HepG2 (cell line): ENCODE results near the gene API5. TPM values are rescaled to one million over a fixed set of nuclear protein-coding genes. Genes with fewer than 3 reads are reported as not detected.
A peak's percentile ranks its signal among the peaks of the same experiment; 100 is the strongest.

Experiments used
- ARNTL ChIP-seq: sonication (generic); formaldehyde crosslinking; IDR thresholded peaks from 2 replicates; pipeline ENCODE4 v1.4.0; 2020; ENCODE audit warnings: mild to moderate bottlenecking, missing genetic modification reagents
- ATM ChIP-seq: fragments of 450-650 bp; IDR thresholded peaks from 2 replicates; pipeline ENCODE4 v1.7.1; 2017; ENCODE audit warnings: mild to moderate bottlenecking, borderline replicate concordance
- HOXA9 ChIP-seq: sonication (generic); formaldehyde crosslinking; IDR thresholded peaks from 2 replicates; pipeline ENCODE4 v1.8.1; 2022; ENCODE audit warnings: missing genetic modification reagents, mild to moderate bottlenecking, moderate library complexity, borderline replicate concordance
- MEIS2 ChIP-seq: sonication (generic); formaldehyde crosslinking; IDR thresholded peaks from 2 replicates; pipeline ENCODE4 v1.9.0; 2021; ENCODE audit warnings: mild to moderate bottlenecking, missing genetic modification reagents
- SP1 ChIP-seq, 2 experiments: fragments of 450-650 bp in 1 of 2; sonication (generic) in 1 of 2; formaldehyde crosslinking in 1 of 2; IDR thresholded peaks; 2 replicates each; pipeline versions ENCODE4 v1.4.0 to v1.6.1; 2016 to 2020; ENCODE audit warnings: missing genetic modification reagents in 1 of 2
- SRSF4 ChIP-seq: fragments of 200-400 bp; formaldehyde crosslinking; IDR thresholded peaks from one replicate; pipeline ENCODE4 v1.6.1; 2018; ENCODE audit warnings: mild to moderate bottlenecking, low read depth, low read length, moderate library complexity; ENCODE audit not compliant: poor library complexity, severe bottlenecking
- TBX2 ChIP-seq: sonication (generic); formaldehyde crosslinking; IDR thresholded peaks from 2 replicates; pipeline ENCODE4 v1.5.0; 2020; ENCODE audit warnings: missing genetic modification reagents, mild to moderate bottlenecking, borderline replicate concordance
- ZBTB7A ChIP-seq: sonication (generic); formaldehyde crosslinking; IDR thresholded peaks from 2 replicates; pipeline ENCODE4 v1.8.0; 2022; ENCODE audit warnings: mild to moderate bottlenecking, missing genetic modification reagents
- ZFAT ChIP-seq: sonication (generic); formaldehyde crosslinking; conservative IDR thresholded peaks from 2 replicates; pipeline ENCODE4 v1.8.1; 2023; ENCODE audit warnings: missing genetic modification reagents, inconsistent platforms
- ZNF20 ChIP-seq: sonication (generic); formaldehyde crosslinking; IDR thresholded peaks from 2 replicates; pipeline ENCODE4 v1.4.0; 2020; ENCODE audit warnings: mild to moderate bottlenecking, moderate library complexity, missing genetic modification reagents
- ZNF251 ChIP-seq: sonication (generic); formaldehyde crosslinking; IDR thresholded peaks from 2 replicates; pipeline ENCODE4 v1.9.0; 2021; ENCODE audit warnings: mild to moderate bottlenecking, missing genetic modification reagents
- ZNF501 ChIP-seq: sonication (generic); formaldehyde crosslinking; IDR thresholded peaks from 2 replicates; pipeline ENCODE4 v1.5.1; 2020; ENCODE audit warnings: mild to moderate bottlenecking, moderate library complexity, missing genetic modification reagents
- ZNF510 ChIP-seq: sonication (generic); formaldehyde crosslinking; IDR thresholded peaks from 2 replicates; pipeline ENCODE4 v1.4.0; 2020; ENCODE audit warnings: low read depth, mild to moderate bottlenecking, missing genetic modification reagents
- ZNF703 ChIP-seq: sonication (generic); formaldehyde crosslinking; IDR thresholded peaks from 2 replicates; pipeline ENCODE4 v1.5.1; 2020; ENCODE audit warnings: missing genetic modification reagents, mild to moderate bottlenecking, moderate library complexity, borderline replicate concordance
- ZNF781 ChIP-seq: sonication (generic); formaldehyde crosslinking; IDR thresholded peaks from 2 replicates; pipeline ENCODE4 v1.5.1; 2020; ENCODE audit warnings: borderline replicate concordance, mild to moderate bottlenecking, missing genetic modification reagents; ENCODE audit errors: not compliant biosample characterization
- ZNF788 ChIP-seq: sonication (generic); formaldehyde crosslinking; IDR thresholded peaks from 2 replicates; pipeline ENCODE4 v1.5.0; 2020; ENCODE audit warnings: mild to moderate bottlenecking, missing genetic modification reagents, borderline replicate concordance
- ZNF891 ChIP-seq: sonication (generic); formaldehyde crosslinking; IDR thresholded peaks from 2 replicates; pipeline ENCODE4 v1.5.0; 2020; ENCODE audit warnings: mild to moderate bottlenecking, missing genetic modification reagents
- polyA plus RNA-seq, 8 experiments: library from polyadenylated mRNA; depleted of rRNA in 3 of 8; stranded (reverse) in 7 of 8; unstranded in 1 of 8; fragments of >200 nt; fragmentation: Illumina TruSeq in 4 of 8; extraction: Trizol in 4 of 8; gene quantifications; 2 replicates each; pipeline versions ENCODE4 v1.2.1 to v1.2.3, GENCODE V29; 2011 to 2016; ENCODE audit warnings: low read depth in 4 of 8, missing spikeins in 1 of 8, mixed read lengths in 1 of 8; ENCODE audit not compliant: insufficient read depth in 1 of 8
- total RNA-seq, 5 experiments: library from RNA; depleted of rRNA; stranded (reverse); fragments of >200 nt; fragmentation: Illumina TruSeq; extraction: Trizol; gene quantifications; 2 replicates each; pipeline ENCODE4 v1.2.3, GENCODE V29; 2016; ENCODE audit warnings: low read depth in 1 of 5
- TF ChIP-seq, protein P1 (sequence below): sonication (generic); formaldehyde crosslinking; IDR thresholded peaks from 2 replicates; pipeline ENCODE4 v1.4.0; 2020; ENCODE audit warnings: mild to moderate bottlenecking, missing genetic modification reagents
- TF ChIP-seq, protein P2 (sequence below): sonication (generic); formaldehyde crosslinking; IDR thresholded peaks from 2 replicates; pipeline ENCODE4 v1.5.0; 2020; ENCODE audit warnings: mild to moderate bottlenecking, missing genetic modification reagents, borderline replicate concordance

Gene API5
- total and polyA plus RNA-seq, 2 of the 13 experiments (the other 11 are each of a cell fraction or from before 2014, with no cell fraction given), result 21.6 to 59.0 TPM

DNA sequence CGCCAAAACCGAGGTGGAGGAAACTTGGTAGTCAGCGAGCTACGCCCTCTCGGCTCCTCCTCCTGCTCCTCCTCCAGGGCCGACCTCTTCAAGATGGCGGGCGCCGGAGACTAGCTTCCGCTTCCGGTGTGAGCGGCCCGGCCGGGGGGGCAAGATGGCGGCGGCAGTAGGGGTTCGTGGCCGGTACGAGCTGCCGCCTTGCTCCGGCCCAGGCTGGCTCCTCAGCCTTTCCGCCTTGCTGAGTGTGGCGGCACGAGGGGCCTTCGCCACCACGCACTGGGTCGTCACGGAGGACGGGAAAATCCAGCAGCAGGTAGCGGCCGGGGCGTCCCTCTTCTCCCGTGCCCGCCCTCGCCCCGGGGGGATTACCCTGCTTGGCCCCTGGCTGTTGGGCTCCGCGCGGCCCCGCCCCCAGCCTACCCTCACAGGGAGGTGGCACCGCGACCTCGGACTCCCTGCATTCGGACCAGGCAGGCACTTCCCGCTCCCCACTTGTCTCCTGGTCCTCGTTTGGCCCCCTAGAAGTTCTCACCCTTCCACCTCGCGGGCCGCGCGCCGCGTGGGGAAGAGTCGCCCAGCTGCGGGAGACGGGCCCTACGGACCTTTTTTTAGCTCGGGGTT lies 47.1 kb downstream of the API5 start, which contains the start of gene TTC17 (continued):
- TF ChIP-seq, protein P1, sequence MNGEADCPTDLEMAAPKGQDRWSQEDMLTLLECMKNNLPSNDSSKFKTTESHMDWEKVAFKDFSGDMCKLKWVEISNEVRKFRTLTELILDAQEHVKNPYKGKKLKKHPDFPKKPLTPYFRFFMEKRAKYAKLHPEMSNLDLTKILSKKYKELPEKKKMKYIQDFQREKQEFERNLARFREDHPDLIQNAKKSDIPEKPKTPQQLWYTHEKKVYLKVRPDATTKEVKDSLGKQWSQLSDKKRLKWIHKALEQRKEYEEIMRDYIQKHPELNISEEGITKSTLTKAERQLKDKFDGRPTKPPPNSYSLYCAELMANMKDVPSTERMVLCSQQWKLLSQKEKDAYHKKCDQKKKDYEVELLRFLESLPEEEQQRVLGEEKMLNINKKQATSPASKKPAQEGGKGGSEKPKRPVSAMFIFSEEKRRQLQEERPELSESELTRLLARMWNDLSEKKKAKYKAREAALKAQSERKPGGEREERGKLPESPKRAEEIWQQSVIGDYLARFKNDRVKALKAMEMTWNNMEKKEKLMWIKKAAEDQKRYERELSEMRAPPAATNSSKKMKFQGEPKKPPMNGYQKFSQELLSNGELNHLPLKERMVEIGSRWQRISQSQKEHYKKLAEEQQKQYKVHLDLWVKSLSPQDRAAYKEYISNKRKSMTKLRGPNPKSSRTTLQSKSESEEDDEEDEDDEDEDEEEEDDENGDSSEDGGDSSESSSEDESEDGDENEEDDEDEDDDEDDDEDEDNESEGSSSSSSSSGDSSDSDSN (CRISPR knock-in tag), result peak; percentile 85
- TF ChIP-seq ZNF703 (CRISPR knock-in tag), result no peak; the same call in 1 of the 2 replicates
- peak; percentile 82 for TF ChIP-seq ZNF891
- TF ChIP-seq, protein P2, sequence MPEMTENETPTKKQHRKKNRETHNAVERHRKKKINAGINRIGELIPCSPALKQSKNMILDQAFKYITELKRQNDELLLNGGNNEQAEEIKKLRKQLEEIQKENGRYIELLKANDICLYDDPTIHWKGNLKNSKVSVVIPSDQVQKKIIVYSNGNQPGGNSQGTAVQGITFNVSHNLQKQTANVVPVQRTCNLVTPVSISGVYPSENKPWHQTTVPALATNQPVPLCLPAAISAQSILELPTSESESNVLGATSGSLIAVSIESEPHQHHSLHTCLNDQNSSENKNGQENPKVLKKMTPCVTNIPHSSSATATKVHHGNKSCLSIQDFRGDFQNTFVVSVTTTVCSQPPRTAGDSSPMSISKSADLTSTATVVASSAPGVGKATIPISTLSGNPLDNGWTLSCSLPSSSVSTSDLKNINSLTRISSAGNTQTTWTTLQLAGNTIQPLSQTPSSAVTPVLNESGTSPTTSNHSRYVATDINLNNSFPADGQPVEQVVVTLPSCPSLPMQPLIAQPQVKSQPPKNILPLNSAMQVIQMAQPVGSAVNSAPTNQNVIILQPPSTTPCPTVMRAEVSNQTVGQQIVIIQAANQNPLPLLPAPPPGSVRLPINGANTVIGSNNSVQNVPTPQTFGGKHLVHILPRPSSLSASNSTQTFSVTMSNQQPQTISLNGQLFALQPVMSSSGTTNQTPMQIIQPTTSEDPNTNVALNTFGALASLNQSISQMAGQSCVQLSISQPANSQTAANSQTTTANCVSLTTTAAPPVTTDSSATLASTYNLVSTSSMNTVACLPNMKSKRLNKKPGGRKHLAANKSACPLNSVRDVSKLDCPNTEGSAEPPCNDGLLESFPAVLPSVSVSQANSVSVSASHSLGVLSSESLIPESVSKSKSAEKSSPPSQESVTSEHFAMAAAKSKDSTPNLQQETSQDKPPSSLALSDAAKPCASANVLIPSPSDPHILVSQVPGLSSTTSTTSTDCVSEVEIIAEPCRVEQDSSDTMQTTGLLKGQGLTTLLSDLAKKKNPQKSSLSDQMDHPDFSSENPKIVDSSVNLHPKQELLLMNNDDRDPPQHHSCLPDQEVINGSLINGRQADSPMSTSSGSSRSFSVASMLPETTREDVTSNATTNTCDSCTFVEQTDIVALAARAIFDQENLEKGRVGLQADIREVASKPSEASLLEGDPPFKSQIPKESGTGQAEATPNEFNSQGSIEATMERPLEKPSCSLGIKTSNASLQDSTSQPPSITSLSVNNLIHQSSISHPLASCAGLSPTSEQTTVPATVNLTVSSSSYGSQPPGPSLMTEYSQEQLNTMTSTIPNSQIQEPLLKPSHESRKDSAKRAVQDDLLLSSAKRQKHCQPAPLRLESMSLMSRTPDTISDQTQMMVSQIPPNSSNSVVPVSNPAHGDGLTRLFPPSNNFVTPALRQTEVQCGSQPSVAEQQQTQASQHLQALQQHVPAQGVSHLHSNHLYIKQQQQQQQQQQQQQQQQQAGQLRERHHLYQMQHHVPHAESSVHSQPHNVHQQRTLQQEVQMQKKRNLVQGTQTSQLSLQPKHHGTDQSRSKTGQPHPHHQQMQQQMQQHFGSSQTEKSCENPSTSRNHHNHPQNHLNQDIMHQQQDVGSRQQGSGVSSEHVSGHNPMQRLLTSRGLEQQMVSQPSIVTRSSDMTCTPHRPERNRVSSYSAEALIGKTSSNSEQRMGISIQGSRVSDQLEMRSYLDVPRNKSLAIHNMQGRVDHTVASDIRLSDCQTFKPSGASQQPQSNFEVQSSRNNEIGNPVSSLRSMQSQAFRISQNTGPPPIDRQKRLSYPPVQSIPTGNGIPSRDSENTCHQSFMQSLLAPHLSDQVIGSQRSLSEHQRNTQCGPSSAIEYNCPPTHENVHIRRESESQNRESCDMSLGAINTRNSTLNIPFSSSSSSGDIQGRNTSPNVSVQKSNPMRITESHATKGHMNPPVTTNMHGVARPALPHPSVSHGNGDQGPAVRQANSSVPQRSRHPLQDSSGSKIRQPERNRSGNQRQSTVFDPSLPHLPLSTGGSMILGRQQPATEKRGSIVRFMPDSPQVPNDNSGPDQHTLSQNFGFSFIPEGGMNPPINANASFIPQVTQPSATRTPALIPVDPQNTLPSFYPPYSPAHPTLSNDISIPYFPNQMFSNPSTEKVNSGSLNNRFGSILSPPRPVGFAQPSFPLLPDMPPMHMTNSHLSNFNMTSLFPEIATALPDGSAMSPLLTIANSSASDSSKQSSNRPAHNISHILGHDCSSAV (CRISPR knock-in tag), result peak; percentile 88; the same call in 1 of the 2 replicates
- TF ChIP-seq SP1 (IDR thresholded peaks at IDR 0.05), result no peak
- peak; percentile 54 for TF ChIP-seq SP1 (CRISPR knock-in tag; IDR thresholded peaks at IDR 0.05)
- peak; percentile 61; the same call in 1 of the 2 replicates for TF ChIP-seq ZNF510 (CRISPR knock-in tag)
- 0 out of 2 replicates have a peak, but pooled peaks have one; percentile 52 for TF ChIP-seq ZNF20 (CRISPR knock-in tag)
- peak; percentile 95; the same call in 1 of the 2 replicates for TF ChIP-seq ZNF788 (CRISPR knock-in tag)
- TF ChIP-seq ZNF251 (CRISPR knock-in tag), result no peak
- no peak for TF ChIP-seq ATM
- TF ChIP-seq ARNTL (CRISPR knock-in tag), result no peak
- TF ChIP-seq ZFAT (CRISPR knock-in tag), result no peak
- TF ChIP-seq SRSF4, result no peak
- peak; percentile 91; the same call in 1 of the 2 replicates for TF ChIP-seq TBX2 (CRISPR knock-in tag)
- peak; percentile 45 for TF ChIP-seq ZNF781 (CRISPR knock-in tag)
- no peak for TF ChIP-seq ZBTB7A
- peak; percentile 72; the same call in 1 of the 2 replicates for TF ChIP-seq MEIS2 (CRISPR knock-in tag)
- peak; percentile 86; the same call in 1 of the 2 replicates for TF ChIP-seq HOXA9 (CRISPR knock-in tag)
- peak; percentile 91 for TF ChIP-seq ZNF501 (CRISPR knock-in tag)
